ENCODE measurements around the gene SMCR8. TPM values are rescaled to one million over a fixed set of nuclear protein-coding genes. Genes with fewer than 3 reads are reported as not detected.

SMCR8 gene
- total RNA-seq, 1 experiment from 2014 or later: 22.4 TPM

GRCh38 chr17:18326039-18326438, 10.9 kb downstream of the SMCR8 start:
- Histone ChIP-seq H4K5ac (ENCODE audit: insufficient read length, low read depth, low read length) (no peak overlapping the region), H3K56ac (ENCODE audit: insufficient read length, low read depth, low read length) (no peak overlapping the region), H2BK12ac (ENCODE audit: insufficient read length, low read depth, low read length) (no peak overlapping the region), H3K4me2 (ENCODE audit: insufficient read depth, insufficient read length, low read length) (no peak overlapping the region), H3K23ac (ENCODE audit: insufficient read length, low read depth, low read length) (no peak overlapping the region), H3K4me1 (ENCODE audit: insufficient read depth, low read length) (no peaks in the 10 kb centered on the region), H3K27me3 (ENCODE audit: insufficient read depth, low read length) (no peaks in the 10 kb centered on the region), H3T11ph (ENCODE audit: low read length) (no peak overlapping the region), H2AFZ (ENCODE audit: low read length) (no peak overlapping the region), H3K79me2 (ENCODE audit: insufficient read depth, low read length) (no peaks in the 10 kb centered on the region), H4K91ac (ENCODE audit: insufficient read length, low read depth, low read length) (no peak overlapping the region), H3K27ac (ENCODE audit: insufficient read length, low read depth, low read length) (no peak overlapping the region), H3K14ac (ENCODE audit: insufficient read depth, low read length) (no peak overlapping the region), H3K79me1 (ENCODE audit: insufficient read depth, low read depth, low read length, poor library complexity, severe bottlenecking) (no peaks in the 10 kb centered on the region), H4K20me1 (ENCODE audit: control insufficient read depth, insufficient read depth, insufficient read length) (no peaks in the 10 kb centered on the region), H2BK20ac (ENCODE audit: low read depth, low read length, poor library complexity, severe bottlenecking) (no peak overlapping the region), H2BK5ac (ENCODE audit: insufficient read length, low read length) (no peak overlapping the region), H2BK120ac (ENCODE audit: low read depth, low read length, poor library complexity, severe bottlenecking) (no peak overlapping the region), H3K18ac (ENCODE audit: insufficient read length, low read depth, low read length) (no peak overlapping the region), H2AK5ac (ENCODE audit: insufficient read length, low read length) (no peak overlapping the region), H4K8ac (replicated peaks; ENCODE audit: insufficient read length, low read depth, low read length) (no peak overlapping the region), H3K4ac (ENCODE audit: low read depth, low read length) (no peak overlapping the region), H3K9ac (ENCODE audit: extremely low read depth, insufficient read length, low read length) (no peak overlapping the region), H3K9me3 (ENCODE audit: control insufficient read depth, low read depth, low read length) (no peaks in the 10 kb centered on the region), H3K23me2 (ENCODE audit: insufficient read length, low read depth, low read length, poor library complexity, severe bottlenecking) (no peaks in the 10 kb centered on the region), H2BK15ac (ENCODE audit: low read depth, low read length) (no peak overlapping the region)
- H3K27ac Mint-ChIP-seq: no peak overlapping the region
- no peak for TF ChIP-seq CTCF (conservative IDR thresholded peaks at IDR 0.05)
- DNase-seq: no peak
- H3K4me3 Mint-ChIP-seq: no peak overlapping the region
- no peaks in the 10 kb centered on the region for H3K4me1 Mint-ChIP-seq
- no peaks in the 10 kb centered on the region for H3K9me3 Mint-ChIP-seq
- H3K36me3 Mint-ChIP-seq (ENCODE audit: insufficient read depth in 1 of 3, low read depth in 3 of 3): peaks cover 26 to 72% (median 47%) of the 10 kb centered on the region in 3 experiments
- peaks cover 1% of the 10 kb centered on the region; the same call in 1 of the 2 replicates for H3K27me3 Mint-ChIP-seq (ENCODE audit: low read depth)
- no CpG with 5 or more reads among the region's 2 CpGs for WGBS (ENCODE audit: extremely low coverage, insufficient read length, low lambda C conversion rate)
